ENCODE data around the gene ZNF345.

The ZNF345 gene

GRCh38 chr19:36849701-36850558 is 746 bp upstream of the ZNF345 start:
- peak overlapping the region; percentile 80 for H3K27ac ChIP-seq (ENCODE audit: low read depth, low read length)
- peaks cover 7% of the 10 kb centered on the region for H3K9me3 ChIP-seq (ENCODE audit: low read length)
- no peaks in the 10 kb centered on the region for H3K27me3 ChIP-seq (ENCODE audit: control insufficient read depth in 1 of 2, insufficient read depth in 2 of 2, low read length in 2 of 2)
- peaks cover 4% of the 10 kb centered on the region for H3K36me3 ChIP-seq (ENCODE audit: insufficient read depth, low read length)
- peak overlapping the region; percentile 83 for H3K9ac ChIP-seq (ENCODE audit: low read length)
- H3K4me1 ChIP-seq (ENCODE audit: insufficient read depth, low read length), result peaks cover 13% of the 10 kb centered on the region
- peak overlapping the region; percentile 75 to 100 for H3K4me3 ChIP-seq (ENCODE audit: low read depth in 1 of 2, low read length in 2 of 2)

- Histone ChIP-seq H3K9me3 (ENCODE audit: low read length) (peaks cover 7% of the 10 kb centered on the region), H3K4me1 (ENCODE audit: insufficient read depth, low read length) (peaks cover 13% of the 10 kb centered on the region), H3K9ac (ENCODE audit: low read length) (peak overlapping the region; percentile 83)
Measured at GRCh38 chr19:36851898-36852297, 1.2 kb downstream of the ZNF345 start.

GRCh38 chr19:36876993-36877938 is 26.6 kb downstream of the ZNF345 start:
- Histone ChIP-seq H3K27me3 (ENCODE audit: control insufficient read depth in 1 of 2, insufficient read depth in 2 of 2, low read length in 2 of 2) (no peaks in the 10 kb centered on the region), H3K9me3 (ENCODE audit: low read length) (peaks cover 66% of the 10 kb centered on the region), H3K9ac (ENCODE audit: low read length) (no peak overlapping the region), H3K4me3 (ENCODE audit: low read depth in 1 of 2, low read length in 2 of 2) (peak overlapping the region in 1 of 2 donors; percentile 25), H3K4me1 (ENCODE audit: insufficient read depth, low read length) (no peaks in the 10 kb centered on the region), H3K36me3 (ENCODE audit: insufficient read depth, low read length) (peaks cover 26% of the 10 kb centered on the region), H3K27ac (ENCODE audit: low read depth, low read length) (no peak overlapping the region)

More at GRCh38 chr19:36851898-36852297, 1.2 kb downstream of the ZNF345 start:
- H3K27me3 ChIP-seq (ENCODE audit: control insufficient read depth in 1 of 2, insufficient read depth in 2 of 2, low read length in 2 of 2), result no peaks in the 10 kb centered on the region
- H3K27ac ChIP-seq (ENCODE audit: low read depth, low read length), result no peak overlapping the region
- peak overlapping the region in 1 of 2 donors; percentile 100 for H3K4me3 ChIP-seq (ENCODE audit: low read depth in 1 of 2, low read length in 2 of 2)
- H3K36me3 ChIP-seq (ENCODE audit: insufficient read depth, low read length), result peaks cover 4% of the 10 kb centered on the region

DNA sequence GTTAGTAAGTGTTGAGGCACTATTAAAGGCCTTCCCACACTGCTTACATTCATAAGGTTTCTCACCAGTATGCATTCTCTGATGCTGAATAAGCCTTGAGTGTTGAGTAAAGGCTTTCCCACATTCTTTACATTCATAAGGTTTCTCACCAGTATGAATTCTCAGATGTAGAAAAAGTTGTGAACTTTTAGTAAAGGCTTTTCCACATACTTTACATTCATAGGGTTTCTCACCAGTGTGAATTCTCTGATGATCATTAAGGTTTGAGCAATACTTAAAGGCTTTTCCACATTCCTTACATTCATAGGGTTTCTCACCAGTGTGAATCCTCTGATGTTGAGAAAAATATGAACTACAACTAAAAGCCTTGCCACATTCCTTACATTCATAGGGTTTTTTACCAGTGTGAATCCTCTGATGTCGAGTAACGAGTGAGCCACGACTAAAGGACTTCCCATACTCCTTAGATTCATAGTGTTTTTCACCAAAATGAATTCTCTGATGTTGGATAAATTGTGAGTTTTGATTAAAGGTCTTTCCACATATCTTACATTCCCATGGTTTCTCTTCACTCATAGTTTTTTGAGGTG is 41.2 kb downstream of the ZNF345 start:
- peak overlapping the region; percentile 37 for H3K4me3 ChIP-seq (ENCODE audit: low read depth in 1 of 2, low read length in 2 of 2)
- no peaks in the 10 kb centered on the region for H3K27me3 ChIP-seq (ENCODE audit: control insufficient read depth in 1 of 2, insufficient read depth in 2 of 2, low read length in 2 of 2)
- H3K9ac ChIP-seq (ENCODE audit: low read length), result no peak overlapping the region
- H3K4me1 ChIP-seq (ENCODE audit: insufficient read depth, low read length), result no peaks in the 10 kb centered on the region
- H3K36me3 ChIP-seq (ENCODE audit: insufficient read depth, low read length), result peaks cover 50% of the 10 kb centered on the region
- H3K9me3 ChIP-seq (ENCODE audit: low read length), result peaks cover 88% of the 10 kb centered on the region
- H3K27ac ChIP-seq (ENCODE audit: low read depth, low read length), result no peak overlapping the region

DNA sequence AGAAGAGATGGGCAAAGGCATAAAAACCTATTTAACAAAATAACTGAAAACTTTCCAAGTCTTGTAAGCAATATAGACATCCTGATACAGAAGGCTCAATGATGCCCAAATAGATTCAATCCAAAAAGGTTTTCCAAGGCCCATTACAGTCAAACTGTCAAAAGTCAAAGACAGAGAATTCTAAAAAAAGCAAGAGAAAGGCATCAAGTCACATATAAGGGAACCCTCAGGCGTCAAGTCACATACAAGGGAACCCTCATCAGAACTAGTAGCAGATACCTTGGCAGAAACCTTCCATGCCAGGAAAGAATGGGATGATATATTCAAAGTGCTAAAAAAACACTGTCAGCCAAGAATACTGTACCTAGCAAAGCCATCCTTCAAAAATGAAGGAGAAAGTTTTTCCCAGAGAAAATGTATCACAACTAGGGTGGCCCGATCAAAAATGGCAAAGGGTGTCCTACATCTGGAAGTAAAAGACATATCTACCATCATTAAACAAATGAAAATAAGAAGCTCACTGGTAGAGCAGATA is 44.2 kb downstream of the ZNF345 start:
- Histone ChIP-seq H3K36me3 (ENCODE audit: insufficient read depth, low read length) (peaks cover 56% of the 10 kb centered on the region), H3K27ac (ENCODE audit: low read depth, low read length) (no peak overlapping the region), H3K4me3 (ENCODE audit: low read depth in 1 of 2, low read length in 2 of 2) (peak overlapping the region; percentile 3 to 20), H3K27me3 (ENCODE audit: control insufficient read depth in 1 of 2, insufficient read depth in 2 of 2, low read length in 2 of 2) (no peaks in the 10 kb centered on the region), H3K9ac (ENCODE audit: low read length) (no peak overlapping the region), H3K9me3 (ENCODE audit: low read length) (peaks cover 83% of the 10 kb centered on the region), H3K4me1 (ENCODE audit: insufficient read depth, low read length) (no peaks in the 10 kb centered on the region)

- no peak overlapping the region for H3K27ac ChIP-seq (ENCODE audit: low read depth, low read length)
- H3K36me3 ChIP-seq (ENCODE audit: insufficient read depth, low read length), result peaks cover 35% of the 10 kb centered on the region
- H3K4me3 ChIP-seq (ENCODE audit: low read depth in 1 of 2, low read length in 2 of 2), result peak overlapping the region in 1 of 2 donors; percentile 38
- peaks cover 62% of the 10 kb centered on the region for H3K9me3 ChIP-seq (ENCODE audit: low read length)
- H3K4me1 ChIP-seq (ENCODE audit: insufficient read depth, low read length), result no peaks in the 10 kb centered on the region
- H3K9ac ChIP-seq (ENCODE audit: low read length), result no peak overlapping the region
- H3K27me3 ChIP-seq (ENCODE audit: control insufficient read depth in 1 of 2, insufficient read depth in 2 of 2, low read length in 2 of 2), result no peaks in the 10 kb centered on the region
Measured at GRCh38 chr19:36898422-36898821, 47.7 kb downstream of the ZNF345 start.

GRCh38 chr19:36915992-36916830 is 65.5 kb downstream of the ZNF345 start, which contains the start of the genes ZNF568 and ZNF829:
Gene ZNF568 (plus strand): TSS chr19:36916332. CDS start chr19:36922771, 6,439 bp downstream.
Gene ZNF829 (minus strand): TSS chr19:36916291. CDS start chr19:36915167, 1,124 bp downstream.
- Histone ChIP-seq H3K4me1 (ENCODE audit: insufficient read depth, low read length) (peaks cover 12% of the 10 kb centered on the region), H3K9me3 (ENCODE audit: low read length) (no peaks in the 10 kb centered on the region), H3K4me3 (ENCODE audit: low read depth in 1 of 2, low read length in 2 of 2) (peak within 1 kb of the TSS; percentile 55 to 97), H3K27me3 (ENCODE audit: control insufficient read depth in 1 of 2, insufficient read depth in 2 of 2, low read length in 2 of 2) (no peaks in the 10 kb centered on the region), H3K27ac (ENCODE audit: low read depth, low read length) (peak within 1 kb of the TSS; percentile 77), H3K36me3 (ENCODE audit: insufficient read depth, low read length) (peaks cover 17% of the 10 kb centered on the region), H3K9ac (ENCODE audit: low read length) (peak within 1 kb of the TSS; percentile 84)

- H3K36me3 ChIP-seq (ENCODE audit: insufficient read depth, low read length), result peaks cover 21% of the 10 kb centered on the region
- H3K4me3 ChIP-seq (ENCODE audit: low read depth in 1 of 2, low read length in 2 of 2), result peak overlapping the region; percentile 55 to 97
- H3K9me3 ChIP-seq (ENCODE audit: low read length), result no peaks in the 10 kb centered on the region
- H3K9ac ChIP-seq (ENCODE audit: low read length), result peak overlapping the region; percentile 84
- H3K4me1 ChIP-seq (ENCODE audit: insufficient read depth, low read length), result peaks cover 12% of the 10 kb centered on the region
- H3K27me3 ChIP-seq (ENCODE audit: control insufficient read depth in 1 of 2, insufficient read depth in 2 of 2, low read length in 2 of 2), result no peaks in the 10 kb centered on the region
- H3K27ac ChIP-seq (ENCODE audit: low read depth, low read length), result no peak overlapping the region
Measured at GRCh38 chr19:36916991-36917390, 66.3 kb downstream of the ZNF345 start.

- no peak overlapping the region for H3K9ac ChIP-seq (ENCODE audit: low read length)
- no peak overlapping the region for H3K4me3 ChIP-seq (ENCODE audit: low read depth in 1 of 2, low read length in 2 of 2)
- H3K27ac ChIP-seq (ENCODE audit: low read depth, low read length), result no peak overlapping the region
- H3K36me3 ChIP-seq (ENCODE audit: insufficient read depth, low read length), result peaks cover 27% of the 10 kb centered on the region
- H3K9me3 ChIP-seq (ENCODE audit: low read length), result no peaks in the 10 kb centered on the region
- H3K4me1 ChIP-seq (ENCODE audit: insufficient read depth, low read length), result peaks cover 12% of the 10 kb centered on the region
- H3K27me3 ChIP-seq (ENCODE audit: control insufficient read depth in 1 of 2, insufficient read depth in 2 of 2, low read length in 2 of 2), result no peaks in the 10 kb centered on the region
Measured at GRCh38 chr19:36918090-36918489, 67.4 kb downstream of the ZNF345 start.
